Motor neuron (in vitro differentiated cells): Measurements from ENCODE around the gene AKR7A2. TPM values are rescaled to one million over a fixed set of nuclear protein-coding genes. Genes with fewer than 3 reads are reported as not detected.
A peak's percentile ranks its signal among the peaks of the same experiment; 100 is the strongest.

Experiments used
- ATAC-seq, 8 experiments: fragments of 200-7000 bp; cut with Tn5 transposase; replicated peaks in 6 of 8; 2 replicates each; pipeline ENCODE4 v1.8.0; 2021; ENCODE audit warnings: mild to moderate bottlenecking in 8 of 8, moderate library complexity in 8 of 8
- H3K27ac ChIP-seq, 2 donors: fragments of 250-450 bp; sonication (Bioruptor Pico); 2 replicates each; pipeline ENCODE4 v1.9.0; 2021; ENCODE audit warnings: antibody characterized with exemption in 2 of 2, mild to moderate bottlenecking in 2 of 2, moderate library complexity in 1 of 2
- H3K4me1 ChIP-seq, 2 donors: fragments of 250-450 bp; sonication (Bioruptor Pico); replicated peaks in 1 of 2; 2 replicates each; pipeline ENCODE4 v1.6.1; 2021; ENCODE audit warnings: antibody characterized with exemption in 2 of 2, mild to moderate bottlenecking in 2 of 2, moderate library complexity in 1 of 2
- H3K4me3 ChIP-seq, 5 donors: fragments of 250-450 bp; sonication (Bioruptor Pico); 2 replicates each; pipeline ENCODE4 v1.9.0; 2021; ENCODE audit warnings: antibody characterized with exemption in 5 of 5, mild to moderate bottlenecking in 5 of 5, moderate library complexity in 4 of 5
- WGBS, 10 experiments: fragments of 450-650 bp; shearing (Covaris generic); methylation state at CpG; one replicate each; pipeline ENCODE4 v1.0.0; 2022; 5-methylcytosine and 5-hydroxymethylcytosine counted together
- in situ Hi-C, 9 experiments: fragments of 400-800 bp; cut with MboI; loops; one replicate each; pipeline ENCODE4 v1.15.0; 2021; ENCODE audit warnings: low sequenced_read_pairs in 9 of 9, low pct_unique_long_range_greater_than_20kb in 2 of 9; ENCODE audit not compliant: unreplicated experiment in 9 of 9
- total RNA-seq, 8 experiments: library from RNA; unstranded; fragments of 300-600 nt; gene quantifications; 2 replicates each; pipeline versions ENCODE4 v1.2.3 to v1.2.4, GENCODE V29; 2022

The AKR7A2 gene
- total RNA-seq, 8 experiments from 2014 or later = 47.7 to 68.7 (median 52.3) TPM

GRCh38 chr1:19315378-19316198 lies 3.6 kb upstream of the AKR7A2 start:
- no peak overlapping the region for H3K4me3 ChIP-seq
- 0 to 100% (median 67%) methylated on average over 2 to 9 of the region's 17 CpGs; no CpG with 5 or more reads in 3 of the 10 experiments for WGBS, 10 experiments

GRCh38 chr1:19313961-19314882 lies 2.3 kb upstream of the AKR7A2 start:
- H3K27ac ChIP-seq = no peak overlapping the region
- no peak overlapping the region for H3K4me3 ChIP-seq
- no peak for ATAC-seq
- in situ Hi-C loops = no loop called here
- H3K4me1 ChIP-seq = peaks cover 13% of the 10 kb centered on the region in 2 donors
- 67 to 100% (median 93%) methylated on average over 2 to 8 of the region's 10 CpGs; no CpG with 5 or more reads in 3 of the 10 experiments for WGBS, 10 experiments

More at GRCh38 chr1:19315378-19316198, 3.6 kb upstream of the AKR7A2 start:
- in situ Hi-C loops = no loop called here
- Histone ChIP-seq H3K27ac (no peak overlapping the region), H3K4me1 (peaks cover 11% of the 10 kb centered on the region in 2 donors)
- no peak for ATAC-seq

- H3K4me1 ChIP-seq = peaks cover 13% of the 10 kb centered on the region in 2 donors
- 50 to 100% (median 97%) methylated on average over 1 to 4 of the region's 4 CpGs; no CpG with 5 or more reads in 2 of the 10 experiments for WGBS, 10 experiments
- H3K27ac ChIP-seq = no peak overlapping the region
- no peak for ATAC-seq
- H3K4me3 ChIP-seq = no peak overlapping the region
- in situ Hi-C loops = no loop called here
Measured at GRCh38 chr1:19313636-19313959, 1.7 kb upstream of the AKR7A2 start.

GRCh38 chr1:19312782-19313635 lies 1.1 kb upstream of the AKR7A2 start:
- WGBS, 10 experiments = 15 to 100% (median 58%) methylated on average over 1 to 14 of the region's 20 CpGs
- in situ Hi-C loops = no loop called here
- no peak for ATAC-seq
- H3K4me3 ChIP-seq = peak overlapping the region; percentile 64 to 98 (median 81)
- peak overlapping the region in 1 of 2 donors; percentile 51 for H3K27ac ChIP-seq
- peaks cover 13% of the 10 kb centered on the region in 2 donors for H3K4me1 ChIP-seq

GRCh38 chr1:19311503-19311930 lies 427 bp downstream of the AKR7A2 start:
- WGBS, 10 experiments = 0% methylated on average over 2 to 10 of the region's 29 CpGs; no CpG with 5 or more reads in 8 of the 10 experiments
- H3K27ac ChIP-seq = peak overlapping the region; percentile 67 to 69
- peak; percentile 40 to 70 (median 65) for ATAC-seq
- in situ Hi-C loops = no loop called here
- H3K4me1 ChIP-seq = peaks cover 13% of the 10 kb centered on the region in 2 donors
- peak overlapping the region; percentile 64 to 98 (median 81) for H3K4me3 ChIP-seq

- Histone ChIP-seq H3K27ac (peak overlapping the region in 1 of 2 donors; percentile 69), H3K4me3 (peak overlapping the region; percentile 64 to 98 (median 81)), H3K4me1 (peaks cover 13% of the 10 kb centered on the region in 2 donors)
- 0 to 41% (median 20%) methylated on average over 2 to 11 of the region's 13 CpGs; no CpG with 5 or more reads in 4 of the 10 experiments for WGBS, 10 experiments
- in situ Hi-C loops = no loop called here
- peak; percentile 1 to 4 (median 2) for ATAC-seq
Measured at GRCh38 chr1:19310720-19311502, 1.0 kb downstream of the AKR7A2 start.

GRCh38 chr1:19310061-19310460 lies 1.9 kb downstream of the AKR7A2 start:
- WGBS, 10 experiments = 62 to 93% (median 85%) methylated on average over 1 to 7 of the region's 7 CpGs; no CpG with 5 or more reads in 2 of the 10 experiments
- no peak overlapping the region for H3K4me3 ChIP-seq
- no peak overlapping the region for H3K27ac ChIP-seq
- in situ Hi-C loops = no loop called here
- H3K4me1 ChIP-seq = peaks cover 13% of the 10 kb centered on the region in 2 donors
- no peak for ATAC-seq

- peaks cover 13% of the 10 kb centered on the region in 2 donors for H3K4me1 ChIP-seq
- peak in 2 of 8 experiments; percentile 2 to 7 for ATAC-seq
Measured at GRCh38 chr1:19309123-19309813, 2.7 kb downstream of the AKR7A2 start.

GRCh38 chr1:19308509-19308907 lies 3.4 kb downstream of the AKR7A2 start:
- H3K4me1 ChIP-seq = peaks cover 13% of the 10 kb centered on the region in 2 donors
- no peak overlapping the region for H3K27ac ChIP-seq
- H3K4me3 ChIP-seq = no peak overlapping the region
- ATAC-seq = no peak
- 94 to 95% methylated on average over 3 of the region's 3 CpGs; no CpG with 5 or more reads in 8 of the 10 experiments for WGBS, 10 experiments
- in situ Hi-C loops = loop anchor here in 1 of 9 experiments (10.0 kb wide), 1 partner anchor 54 kb away; the partner anchor contains the start of genes EMC1 and MRTO4

More at GRCh38 chr1:19309123-19309813, 2.7 kb downstream of the AKR7A2 start:
- in situ Hi-C loops = loop anchor here in 1 of 9 experiments (10.0 kb wide), 1 partner anchor 54 kb away; the partner anchor contains the start of genes EMC1 and MRTO4
- Histone ChIP-seq H3K4me3 (no peak overlapping the region), H3K27ac (no peak overlapping the region)
- WGBS, 10 experiments = 57 to 93% (median 81%) methylated on average over 2 to 6 of the region's 6 CpGs; no CpG with 5 or more reads in 2 of the 10 experiments

GRCh38 chr1:19307794-19308508 lies 4.0 kb downstream of the AKR7A2 start:
- H3K4me1 ChIP-seq = peaks cover 8% of the 10 kb centered on the region in 2 donors
- ATAC-seq = no peak
- in situ Hi-C loops = loop anchor here in 1 of 9 experiments (10.0 kb wide), 1 partner anchor 53 kb away; the partner anchor contains the start of genes EMC1 and MRTO4
- no peak overlapping the region for H3K4me3 ChIP-seq
- 60 to 100% (median 95%) methylated on average over 1 to 8 of the region's 10 CpGs; no CpG with 5 or more reads in 6 of the 10 experiments for WGBS, 10 experiments
- no peak overlapping the region for H3K27ac ChIP-seq
